Endothelial cell of umbilical vein (primary cell): ENCODE measurements around the gene AATF. TPM values are rescaled to one million over a fixed set of nuclear protein-coding genes. Genes with fewer than 3 reads are reported as not detected.

Experiments
- BruUV-seq: library from RNA; stranded (reverse); fragments of 400-500 nt; replicated peaks from 2 replicates; lab custom pipeline; 2021; lab: Mats Ljungman, UMichigan
- CTCF ChIA-PET: fragments of 300-600, 350-600 bp; sonication (Branson Sonifier 250); formaldehyde crosslinking; loops from one replicate; lab custom pipeline; 2021; ENCODE audit warnings: antibody characterized with exemption, inconsistent platforms; lab: Charles Lee
- POLR2A ChIA-PET: fragments of 300-600, 350-600 bp; sonication (Branson Sonifier 250); formaldehyde crosslinking; loops from one replicate; lab custom pipeline; 2021; ENCODE audit warnings: antibody characterized with exemption, inconsistent platforms; lab: Charles Lee
- DNase-seq: peaks from one replicate; pipeline ENCODE4 v3.0.0-alpha.2; 2011; ENCODE audit warnings: low read depth, low spot score
- FAIRE-seq: peaks from 2 replicates; lab custom pipeline; 2011; peaks lifted over from hg19 to GRCh38; lab: Jason Lieb, UNC
- H2AFZ ChIP-seq: 2 replicates; pipeline ENCODE4 v1.6.0; 2012; ENCODE audit warnings: low read depth, low read length, control low read depth, inconsistent platforms
- H3K27ac ChIP-seq: 2 replicates; pipeline ENCODE4 v1.5.1; 2011; ENCODE audit warnings: low read depth, mild to moderate bottlenecking, control low read depth, low read length, moderate library complexity; ENCODE audit not compliant: insufficient read depth
- H3K27me3 ChIP-seq, 2 experiments: 2 replicates each; pipeline versions ENCODE4 v1.6.0 to v1.6.1; 2011; ENCODE audit warnings: low read length in 2 of 2, mixed read lengths in 1 of 2; ENCODE audit not compliant: control insufficient read depth in 2 of 2, insufficient read depth in 2 of 2
- H3K36me3 ChIP-seq, 2 experiments: 2 replicates in 1 of 2; 3 replicates in 1 of 2; pipeline ENCODE4 v1.5.1; 2011; ENCODE audit warnings: low read length in 2 of 2, mild to moderate bottlenecking in 1 of 2, moderate library complexity in 1 of 2; ENCODE audit not compliant: control insufficient read depth in 2 of 2, insufficient read depth in 2 of 2; ENCODE audit errors: extremely low read depth in 1 of 2
- H3K4me1 ChIP-seq: 3 replicates; pipeline ENCODE4 v1.5.1; 2011; ENCODE audit warnings: mild to moderate bottlenecking, low read length; ENCODE audit not compliant: control insufficient read depth, insufficient read depth; ENCODE audit errors: extremely low read depth
- H3K4me2 ChIP-seq: 2 replicates; pipeline ENCODE4 v1.6.1; 2011; ENCODE audit warnings: low read length, control low read depth, mixed read lengths; ENCODE audit not compliant: insufficient read depth
- H3K4me3 ChIP-seq, 3 experiments: fragments of 200-600 bp in 1 of 3; sonication (generic), shearing (Covaris generic) in 1 of 3; replicated peaks in 1 of 3; 2 replicates each; pipeline ENCODE4 v1.5.1; 2011 to 2016; ENCODE audit warnings: control low read depth in 3 of 3, low read length in 3 of 3, mild to moderate bottlenecking in 2 of 3, inconsistent platforms in 1 of 3, low read depth in 1 of 3, moderate library complexity in 1 of 3; ENCODE audit not compliant: insufficient read depth in 1 of 3
- H3K79me2 ChIP-seq: 2 replicates; pipeline ENCODE4 v1.6.0; 2012; ENCODE audit warnings: low read length, inconsistent platforms; ENCODE audit not compliant: control insufficient read depth, insufficient read depth
- H3K9ac ChIP-seq: replicated peaks from 2 replicates; pipeline ENCODE3; 2011; ENCODE audit warnings: low read length, control low read depth; ENCODE audit not compliant: insufficient read depth; ENCODE audit errors: extremely low read depth
- H3K9me1 ChIP-seq: replicated peaks from 3 replicates; pipeline ENCODE4 v1.6.0; 2011; ENCODE audit warnings: mild to moderate bottlenecking, low read length; ENCODE audit not compliant: control insufficient read depth, insufficient read depth; ENCODE audit errors: extremely low read depth
- H3K9me3 ChIP-seq: replicated peaks from 2 replicates; pipeline ENCODE4 v1.5.1; 2012; ENCODE audit warnings: low read length, inconsistent platforms; ENCODE audit not compliant: control insufficient read depth, insufficient read depth
- H4K20me1 ChIP-seq: replicated peaks from 2 replicates; pipeline ENCODE3; 2011; ENCODE audit warnings: mild to moderate bottlenecking, low read length; ENCODE audit not compliant: control insufficient read depth, insufficient read depth; ENCODE audit errors: extremely low read depth
- EZH2 ChIP-seq: IDR thresholded peaks from 2 replicates; pipeline ENCODE4 v1.6.1; 2012; ENCODE audit warnings: borderline replicate concordance, low read depth, mild to moderate bottlenecking, moderate library complexity, low read length, inconsistent platforms; ENCODE audit not compliant: severe bottlenecking
- FOS ChIP-seq: IDR thresholded peaks from 2 replicates; pipeline ENCODE4 v1.6.1; 2011; ENCODE audit warnings: mild to moderate bottlenecking, low read length, moderate library complexity, borderline replicate concordance; ENCODE audit not compliant: insufficient read depth
- GATA2 ChIP-seq: IDR thresholded peaks from 2 replicates; pipeline ENCODE4 v1.7.0; 2011; ENCODE audit warnings: low read depth, mild to moderate bottlenecking, moderate library complexity, mixed read lengths, low read length; ENCODE audit not compliant: insufficient read length, insufficient read depth
- JUN ChIP-seq: IDR thresholded peaks from 2 replicates; pipeline ENCODE4 v1.6.1; 2011; ENCODE audit warnings: borderline replicate concordance, low read depth; ENCODE audit not compliant: insufficient read length, insufficient read depth
- MYC ChIP-seq: IDR thresholded peaks from one replicate; pipeline ENCODE4 v1.6.1; 2011; ENCODE audit warnings: mild to moderate bottlenecking, low read depth, low read length
- POLR2A ChIP-seq: IDR thresholded peaks from 2 replicates; pipeline ENCODE4 v1.6.1; 2012; ENCODE audit warnings: low read depth, mild to moderate bottlenecking, control low read depth, low read length
- POLR2AphosphoS5 ChIP-seq: IDR thresholded peaks from 2 replicates; pipeline ENCODE4 v1.6.1; 2012; ENCODE audit warnings: low read depth, mild to moderate bottlenecking, control low read depth, low read length, moderate library complexity; ENCODE audit not compliant: insufficient read depth
- dilution Hi-C: fragments of 300-500 bp; cut with MboI; formaldehyde crosslinking; loops from one replicate; pipeline ENCODE4 v1.15.0; 2019; ENCODE audit warnings: low sequenced_read_pairs; ENCODE audit not compliant: extremely low pct_ligation_motif_present
- intact Hi-C: fragments of 100-400 bp; cut with micrococcal nuclease; formaldehyde crosslinking; loops from one replicate; pipeline ENCODE4 v1.10.0; 2022
- polyA plus RNA-seq, 4 experiments: library from polyadenylated mRNA; depleted of rRNA in 3 of 4; stranded (reverse) in 3 of 4; unstranded in 1 of 4; fragments of >200 nt; gene quantifications; 2 replicates each; pipeline versions ENCODE4 v1.2.1 to v1.2.3, GENCODE V29; 2011 to 2012; ENCODE audit warnings: missing spikeins in 1 of 4
- total RNA-seq: library from RNA; stranded (reverse); gene quantifications from 2 replicates; pipeline ENCODE4 v1.2.3, GENCODE V29; 2021
- TF ChIP-seq, protein P1 (sequence below): IDR thresholded peaks from 2 replicates; pipeline ENCODE4 v1.6.1; 2011; ENCODE audit not compliant: insufficient read depth, insufficient read length
- TF ChIP-seq, protein P2 (sequence below), 2 donors: IDR thresholded peaks; 1 replicate in 1 of 2; 2 replicates in 1 of 2; pipeline ENCODE4 v1.5.1; 2011; ENCODE audit warnings: low read length in 2 of 2, mild to moderate bottlenecking in 2 of 2, moderate library complexity in 2 of 2, control low read depth in 1 of 2, inconsistent platforms in 1 of 2, low read depth in 1 of 2; ENCODE audit not compliant: insufficient read depth in 1 of 2; ENCODE audit errors: extremely low read depth in 1 of 2

The AATF gene
- total and polyA plus RNA-seq, 2 donors (not counting 3 experiments of a cell fraction or from before 2014, with no cell fraction given), result 15.7 to 47.2 TPM

DNA sequence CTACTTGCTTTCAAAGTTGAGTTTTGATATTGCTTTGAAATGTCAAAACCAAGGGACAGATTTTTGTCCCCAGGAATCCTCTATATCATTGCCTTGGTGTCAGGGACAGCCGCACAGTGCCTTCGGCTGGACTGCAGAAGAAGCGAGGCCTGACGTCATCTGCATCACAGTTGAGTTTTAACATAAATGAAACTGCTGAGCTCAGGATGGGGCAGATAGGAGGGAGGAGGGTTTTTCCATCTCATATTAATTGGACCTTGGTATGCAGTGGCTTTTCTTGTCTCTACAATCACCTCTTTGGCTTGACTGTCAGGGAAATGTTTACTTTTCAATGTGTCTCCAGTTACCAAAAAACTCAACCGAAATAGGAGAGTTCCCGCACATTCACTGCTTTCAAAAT, 111.3 kb downstream of the AATF start:
- TF ChIP-seq MYC (no peak), EZH2 (no peak), POLR2A (no peak), FOS (no peak), JUN (no peak), GATA2 (no peak), POLR2AphosphoS5 (no peak)
- TF ChIP-seq, protein P1, sequence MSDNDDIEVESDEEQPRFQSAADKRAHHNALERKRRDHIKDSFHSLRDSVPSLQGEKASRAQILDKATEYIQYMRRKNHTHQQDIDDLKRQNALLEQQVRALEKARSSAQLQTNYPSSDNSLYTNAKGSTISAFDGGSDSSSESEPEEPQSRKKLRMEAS, result no peak
- TF ChIP-seq, protein P2, sequence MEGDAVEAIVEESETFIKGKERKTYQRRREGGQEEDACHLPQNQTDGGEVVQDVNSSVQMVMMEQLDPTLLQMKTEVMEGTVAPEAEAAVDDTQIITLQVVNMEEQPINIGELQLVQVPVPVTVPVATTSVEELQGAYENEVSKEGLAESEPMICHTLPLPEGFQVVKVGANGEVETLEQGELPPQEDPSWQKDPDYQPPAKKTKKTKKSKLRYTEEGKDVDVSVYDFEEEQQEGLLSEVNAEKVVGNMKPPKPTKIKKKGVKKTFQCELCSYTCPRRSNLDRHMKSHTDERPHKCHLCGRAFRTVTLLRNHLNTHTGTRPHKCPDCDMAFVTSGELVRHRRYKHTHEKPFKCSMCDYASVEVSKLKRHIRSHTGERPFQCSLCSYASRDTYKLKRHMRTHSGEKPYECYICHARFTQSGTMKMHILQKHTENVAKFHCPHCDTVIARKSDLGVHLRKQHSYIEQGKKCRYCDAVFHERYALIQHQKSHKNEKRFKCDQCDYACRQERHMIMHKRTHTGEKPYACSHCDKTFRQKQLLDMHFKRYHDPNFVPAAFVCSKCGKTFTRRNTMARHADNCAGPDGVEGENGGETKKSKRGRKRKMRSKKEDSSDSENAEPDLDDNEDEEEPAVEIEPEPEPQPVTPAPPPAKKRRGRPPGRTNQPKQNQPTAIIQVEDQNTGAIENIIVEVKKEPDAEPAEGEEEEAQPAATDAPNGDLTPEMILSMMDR (IDR thresholded peaks at IDR 0.05; ENCODE audit: extremely low read depth in 1 of 2, insufficient read depth in 1 of 2, low read depth in 1 of 2, low read length in 2 of 2), result no peak
- H3K4me2 ChIP-seq, result no peak overlapping the region
- no peaks in the 10 kb centered on the region for H3K9me1 ChIP-seq
- H3K79me2 ChIP-seq, result no peaks in the 10 kb centered on the region
- DNase-seq, result no peak
- dilution Hi-C loops, result loop anchor here (25.0 kb wide), 1 partner anchor 398 kb away; no protein-coding TSS in a partner anchor
- intact Hi-C loops, result no loop called here
- H3K4me3 ChIP-seq, result no peak overlapping the region
- no peak for FAIRE-seq
- H3K27me3 ChIP-seq, result peaks cover 1 to 6% of the 10 kb centered on the region in 2 experiments
- peaks cover 0 to 4% of the 10 kb centered on the region in 2 experiments for H3K36me3 ChIP-seq
- no peaks in the 10 kb centered on the region for H3K4me1 ChIP-seq
- no peaks in the 10 kb centered on the region for H3K9me3 ChIP-seq
- POLR2A ChIA-PET, result no interaction called here
- no TSS peak for BruUV-seq
- no peaks in the 10 kb centered on the region for H4K20me1 ChIP-seq
- H2AFZ ChIP-seq, result no peak overlapping the region
- CTCF ChIA-PET, result interaction anchor here (0.7 to 1.1 kb wide), 3 partner anchors 9 to 21 kb away, joined by 3 to 6 read pairs (median 5); no protein-coding TSS in a partner anchor
- no peak overlapping the region for H3K9ac ChIP-seq
- no peak overlapping the region for H3K27ac ChIP-seq
